ENCODE results near the gene GFRAL.

GRCh38 chr6:55377150-55377549 is 49.9 kb downstream of the GFRAL start:
- TF ChIP-seq, protein P1, sequence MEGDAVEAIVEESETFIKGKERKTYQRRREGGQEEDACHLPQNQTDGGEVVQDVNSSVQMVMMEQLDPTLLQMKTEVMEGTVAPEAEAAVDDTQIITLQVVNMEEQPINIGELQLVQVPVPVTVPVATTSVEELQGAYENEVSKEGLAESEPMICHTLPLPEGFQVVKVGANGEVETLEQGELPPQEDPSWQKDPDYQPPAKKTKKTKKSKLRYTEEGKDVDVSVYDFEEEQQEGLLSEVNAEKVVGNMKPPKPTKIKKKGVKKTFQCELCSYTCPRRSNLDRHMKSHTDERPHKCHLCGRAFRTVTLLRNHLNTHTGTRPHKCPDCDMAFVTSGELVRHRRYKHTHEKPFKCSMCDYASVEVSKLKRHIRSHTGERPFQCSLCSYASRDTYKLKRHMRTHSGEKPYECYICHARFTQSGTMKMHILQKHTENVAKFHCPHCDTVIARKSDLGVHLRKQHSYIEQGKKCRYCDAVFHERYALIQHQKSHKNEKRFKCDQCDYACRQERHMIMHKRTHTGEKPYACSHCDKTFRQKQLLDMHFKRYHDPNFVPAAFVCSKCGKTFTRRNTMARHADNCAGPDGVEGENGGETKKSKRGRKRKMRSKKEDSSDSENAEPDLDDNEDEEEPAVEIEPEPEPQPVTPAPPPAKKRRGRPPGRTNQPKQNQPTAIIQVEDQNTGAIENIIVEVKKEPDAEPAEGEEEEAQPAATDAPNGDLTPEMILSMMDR (IDR thresholded peaks at IDR 0.05), result no peak
- no peak for TF ChIP-seq POLR2A (IDR thresholded peaks at IDR 0.05)
